Activated naive CD4-positive, alpha-beta T cell treated with anti-CD3 and anti-CD28 coated beads, Interleukin-2, amount 50 U/mL, for 24 hours (primary cell): ENCODE results near the gene DLX1.
"Not testable (repeated sequence)": the region's sequence is repeated elsewhere in the genome, so short reads cannot be mapped to it uniquely, and the experiment has no call there.

Source experiments
- H3K27ac Mint-ChIP-seq: one replicate; pipeline ENCODE4 v1.8.0; 2021; ENCODE audit warnings: mild to moderate bottlenecking, mixed read lengths
- H3K27me3 Mint-ChIP-seq: one replicate; pipeline ENCODE4 v1.8.0; 2021; ENCODE audit warnings: mixed read lengths
- H3K36me3 Mint-ChIP-seq: one replicate; pipeline ENCODE4 v1.8.0; 2021; ENCODE audit warnings: mixed read lengths
- H3K4me1 Mint-ChIP-seq: one replicate; pipeline ENCODE4 v1.8.0; 2021; ENCODE audit warnings: mixed read lengths
- H3K4me3 Mint-ChIP-seq: one replicate; pipeline ENCODE4 v1.8.0; 2021; ENCODE audit warnings: mild to moderate bottlenecking, mixed read lengths
- H3K9me3 Mint-ChIP-seq: one replicate; pipeline ENCODE4 v1.8.0; 2021; ENCODE audit warnings: mixed read lengths

The DLX1 gene

DNA sequence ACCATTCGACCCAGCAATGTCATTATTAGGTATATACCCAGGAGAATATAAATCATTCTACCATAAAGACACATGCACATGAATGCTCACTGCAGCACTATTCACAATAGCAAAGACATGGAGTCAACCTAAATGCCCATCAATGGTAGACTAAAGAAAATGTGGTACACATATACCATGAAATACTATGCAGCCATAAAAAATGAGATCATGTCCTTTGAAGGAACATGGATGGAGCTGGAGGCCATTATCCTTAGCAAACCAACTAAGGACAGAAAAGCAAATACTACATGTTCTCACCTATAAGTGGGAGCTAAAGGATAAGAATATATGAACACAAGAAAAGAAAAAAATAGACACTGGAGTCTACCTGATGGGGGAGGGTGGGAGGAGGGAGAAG is 53.4 kb downstream of the DLX1 start:
- not testable (repeated sequence) for H3K4me1 Mint-ChIP-seq, H3K27me3 Mint-ChIP-seq, H3K9me3 Mint-ChIP-seq, H3K27ac Mint-ChIP-seq, H3K4me3 Mint-ChIP-seq, H3K36me3 Mint-ChIP-seq
